LNCAP (cell line): ENCODE data around the gene NACA2.
A peak's percentile ranks its signal among the peaks of the same experiment; 100 is the strongest.

Experiments
- CTCF ChIP-seq: fragments of 450-650 bp; IDR thresholded peaks from 2 replicates; pipeline ENCODE4 v1.5.1; 2017; ENCODE audit warnings: mild to moderate bottlenecking

The NACA2 gene

GRCh38 chr17:61591018-61591417 lies at the start of gene NACA2:
Gene NACA2, minus strand, starts transcription at chr17:61591219. Its CDS starts 39 bp downstream, at chr17:61591180.
- TF ChIP-seq CTCF: no peak

GRCh38 chr17:61639818-61640217 lies 48.8 kb upstream of the NACA2 start:
- no peak for TF ChIP-seq CTCF

- no peak for TF ChIP-seq CTCF
Measured at GRCh38 chr17:61638087-61638486, 47.1 kb upstream of the NACA2 start.

GRCh38 chr17:61635913-61636432 lies 45.0 kb upstream of the NACA2 start:
- peak; percentile 88 for TF ChIP-seq CTCF

DNA sequence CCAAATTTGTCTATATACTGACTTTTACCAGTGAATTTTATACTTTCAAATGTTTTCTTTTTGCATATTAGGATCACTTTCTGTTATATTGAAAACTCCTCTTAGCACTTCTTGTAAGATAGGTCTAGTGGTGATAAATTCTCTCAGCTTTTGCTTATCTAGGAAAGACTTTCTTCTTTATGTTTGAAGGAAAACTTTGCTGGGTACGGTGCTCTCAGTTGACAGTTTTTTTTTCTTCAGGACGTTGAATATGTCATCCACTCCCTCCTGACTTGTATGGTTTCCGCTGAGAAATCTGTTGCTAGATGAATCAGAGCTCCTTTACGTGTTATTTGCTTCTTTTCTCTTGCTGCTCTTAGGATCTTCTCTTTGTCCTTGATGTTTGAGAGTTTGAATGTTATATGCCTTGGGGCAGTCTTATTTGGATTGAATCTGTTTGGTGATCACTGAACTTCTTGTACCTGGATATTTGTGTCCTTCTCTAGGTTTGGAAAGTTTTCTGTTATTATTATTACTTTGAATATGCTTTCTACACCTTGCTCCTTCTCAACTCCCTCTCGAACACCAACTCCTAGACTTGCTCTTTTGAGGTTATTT lies 44.0 kb upstream of the NACA2 start:
- TF ChIP-seq CTCF: no peak

GRCh38 chr17:61634011-61634539 lies 43.1 kb upstream of the NACA2 start:
- no peak for TF ChIP-seq CTCF

GRCh38 chr17:61632826-61633225 lies 41.8 kb upstream of the NACA2 start:
- no peak for TF ChIP-seq CTCF
